CD4-positive, alpha-beta T cell treated with Interleukin-21 for 1 hour (primary cell): ENCODE data around the gene PRKCQ.
A peak's percentile ranks its signal among the peaks of the same experiment; 100 is the strongest.
"Not testable (repeated sequence)": the region's sequence is repeated elsewhere in the genome, so short reads cannot be mapped to it uniquely, and the experiment has no call there.

ENCODE experiments used
- DNase-seq: peaks from one replicate; pipeline ENCODE4 v3.0.0-alpha.2; 2020

The PRKCQ gene

DNA sequence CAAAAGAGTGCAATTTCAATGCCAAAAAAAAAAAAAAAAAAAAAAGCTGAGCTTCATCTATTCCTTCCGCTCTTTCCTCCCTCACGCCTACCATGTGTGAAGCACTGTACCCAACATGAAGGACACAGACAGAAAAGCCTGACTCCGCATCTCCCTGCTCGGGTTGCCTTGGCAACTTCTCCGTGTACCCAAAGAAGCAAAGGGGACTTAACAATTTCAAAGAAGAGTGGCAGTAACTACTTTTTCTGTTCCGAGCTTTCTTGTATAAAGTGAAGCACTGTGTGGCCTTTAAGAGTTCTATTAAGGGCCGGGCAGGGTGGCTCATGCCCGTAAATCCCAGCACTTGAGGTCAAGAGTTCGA, 177.7 kb downstream of the PRKCQ start:
- DNase-seq, result no peak

GRCh38 chr10:6401558-6402348, 178.3 kb downstream of the PRKCQ start:
- peak; percentile 79 for DNase-seq

- no peak for DNase-seq
Observed at GRCh38 chr10:6400821-6401465, 179.1 kb downstream of the PRKCQ start.

- no peak for DNase-seq
Observed at GRCh38 chr10:6400331-6400730, 179.7 kb downstream of the PRKCQ start.

- DNase-seq, result no peak
Observed at GRCh38 chr10:6399879-6400278, 180.2 kb downstream of the PRKCQ start.

DNA sequence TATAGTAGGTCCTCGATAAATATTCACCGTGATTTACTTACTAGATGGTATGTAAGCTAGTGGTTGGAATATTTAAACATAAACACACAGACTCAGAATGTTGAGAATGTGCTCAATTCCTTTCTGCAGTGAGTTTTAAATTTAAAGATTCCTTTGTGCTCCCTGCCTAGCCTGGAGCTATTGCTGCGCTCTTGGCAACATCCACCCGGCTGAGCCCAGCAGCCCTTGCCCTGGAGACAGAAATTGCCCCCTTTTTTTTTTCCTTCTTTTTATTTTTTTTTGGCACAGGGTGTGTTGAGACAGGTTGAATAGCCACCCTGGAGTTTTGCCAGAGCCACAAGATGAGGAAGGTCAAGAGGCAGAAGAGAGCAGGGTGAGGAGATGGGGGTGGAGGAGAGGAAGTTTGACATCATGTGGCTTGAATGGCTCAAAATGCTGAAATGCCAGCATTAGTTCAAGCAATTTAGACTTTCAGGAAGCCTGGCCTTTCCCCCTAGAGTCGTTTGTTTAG, 180.8 kb downstream of the PRKCQ start:
- DNase-seq, result no peak

DNA sequence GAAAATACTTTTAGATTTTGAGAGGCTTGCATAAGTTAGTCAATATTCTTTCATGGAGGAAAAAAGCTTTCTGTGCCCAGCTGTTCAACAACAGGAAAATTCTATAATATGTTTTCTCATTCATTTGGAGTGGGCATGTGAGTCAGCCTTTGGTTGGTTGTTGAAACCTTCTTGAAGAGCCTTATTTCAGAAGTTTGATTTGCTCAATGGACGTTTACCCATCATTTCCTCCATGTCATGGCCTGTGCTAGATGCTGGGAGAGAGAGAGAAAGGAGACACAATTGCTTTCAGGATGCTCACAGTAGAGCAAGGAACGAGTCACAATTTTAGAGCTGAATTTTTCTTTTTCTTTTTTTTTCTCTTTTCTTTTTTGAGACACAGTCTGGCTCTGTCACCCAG, 181.7 kb downstream of the PRKCQ start:
- no peak for DNase-seq

- DNase-seq, result no peak
Observed at GRCh38 chr10:6396652-6397051, 183.4 kb downstream of the PRKCQ start.

- no peak for DNase-seq
Observed at GRCh38 chr10:6396226-6396625, 183.8 kb downstream of the PRKCQ start.

DNA sequence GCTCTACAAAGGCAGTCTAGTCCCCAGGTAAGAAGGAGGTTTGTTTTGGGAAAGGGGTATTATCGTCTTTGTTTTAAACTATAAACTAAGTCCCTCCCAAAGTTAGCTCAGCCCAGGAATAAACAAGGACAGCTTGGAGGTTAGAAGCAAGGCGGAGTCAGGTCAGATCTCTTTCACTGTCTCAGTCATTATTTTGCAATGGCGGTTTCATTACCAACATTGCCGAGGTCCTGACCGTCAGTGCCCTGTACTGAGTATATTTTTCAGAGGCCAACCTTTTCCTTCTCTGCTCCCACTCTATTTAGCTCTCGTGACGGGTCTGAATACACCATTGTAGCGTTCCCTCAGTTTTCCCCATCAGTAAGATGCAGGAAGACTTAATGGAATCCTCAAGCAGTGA, 184.5 kb downstream of the PRKCQ start:
- DNase-seq, result no peak

DNA sequence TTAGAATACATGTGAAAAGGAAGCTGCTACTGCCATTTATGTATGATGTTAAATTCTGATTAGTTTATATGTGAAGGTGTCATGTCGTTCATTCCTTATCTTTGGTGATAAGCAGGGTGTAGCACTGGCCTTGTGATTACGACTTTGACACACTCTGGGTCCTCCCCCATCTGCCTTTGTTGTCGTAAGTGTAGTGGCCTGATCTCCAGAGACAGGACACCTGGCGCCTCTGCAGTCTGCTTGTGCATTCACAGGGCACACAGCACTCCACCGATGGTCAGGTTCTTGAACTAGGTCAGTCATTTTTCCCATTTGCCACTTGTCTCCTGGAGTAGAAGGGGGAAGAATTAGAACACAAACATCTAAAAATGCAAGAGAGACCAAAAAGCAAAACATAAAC, 186.0 kb downstream of the PRKCQ start:
- no peak for DNase-seq

- no peak for DNase-seq
Observed at GRCh38 chr10:6393168-6393567, 186.9 kb downstream of the PRKCQ start.

GRCh38 chr10:6390213-6390845, 189.7 kb downstream of the PRKCQ start:
- DNase-seq, result no peak

DNA sequence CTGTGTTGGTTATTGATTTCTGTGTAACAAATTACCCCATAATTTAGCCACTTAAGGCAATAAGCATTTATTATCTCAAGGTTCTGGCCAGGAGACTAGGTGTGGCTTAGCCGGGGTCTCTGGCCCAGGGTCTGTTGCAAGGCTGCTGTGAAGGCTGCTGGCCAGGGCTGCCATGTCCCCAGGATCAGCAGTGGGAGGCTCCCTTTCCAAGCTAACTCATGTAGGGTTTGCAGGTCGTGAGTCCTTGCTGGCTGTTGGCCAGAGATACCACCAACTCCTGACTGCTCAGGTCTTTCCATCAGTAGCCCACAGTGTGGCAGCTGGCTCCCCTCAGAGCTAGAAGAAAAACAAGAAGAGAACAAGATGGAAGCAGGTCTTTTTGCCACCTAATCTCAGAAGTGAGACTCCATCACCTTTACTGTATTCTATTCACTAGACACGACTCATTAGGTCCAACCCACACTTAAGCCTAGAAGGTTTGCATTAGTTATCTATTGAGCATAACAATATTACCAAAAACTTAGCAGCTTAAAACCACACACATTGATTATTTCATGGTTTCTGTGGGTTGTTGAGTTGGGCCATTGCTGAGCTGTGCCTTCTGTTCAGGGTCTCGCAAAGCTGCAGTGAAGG, 191.7 kb downstream of the PRKCQ start:
- DNase-seq, result no peak

- DNase-seq, result no peak
Observed at GRCh38 chr10:6386960-6387359, 193.1 kb downstream of the PRKCQ start.

- no peak for DNase-seq
Observed at GRCh38 chr10:6386346-6386745, 193.7 kb downstream of the PRKCQ start.

GRCh38 chr10:6385665-6386064, 194.4 kb downstream of the PRKCQ start:
- DNase-seq, result no peak

GRCh38 chr10:6384847-6385246, 195.2 kb downstream of the PRKCQ start:
- DNase-seq, result no peak

DNA sequence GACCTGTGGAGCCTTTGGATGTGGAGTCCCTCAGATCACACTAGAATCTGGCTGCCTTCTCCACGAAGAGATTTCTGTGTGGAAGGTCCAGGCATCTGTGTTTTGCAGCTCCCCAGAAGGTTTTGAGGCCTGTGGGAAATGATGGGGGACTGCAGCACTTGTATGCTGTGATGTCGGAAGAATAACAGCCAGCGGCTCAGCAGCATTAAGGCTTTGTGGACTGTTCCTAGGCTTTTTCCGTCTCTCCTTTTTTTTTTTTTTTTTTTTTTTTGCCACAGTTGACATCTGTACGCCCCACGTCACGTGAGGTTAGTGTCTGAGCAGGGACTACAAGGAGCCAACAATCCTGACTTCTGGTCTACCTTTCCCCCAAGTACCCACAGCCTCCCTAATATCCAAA, 196.0 kb downstream of the PRKCQ start:
- no peak for DNase-seq

DNA sequence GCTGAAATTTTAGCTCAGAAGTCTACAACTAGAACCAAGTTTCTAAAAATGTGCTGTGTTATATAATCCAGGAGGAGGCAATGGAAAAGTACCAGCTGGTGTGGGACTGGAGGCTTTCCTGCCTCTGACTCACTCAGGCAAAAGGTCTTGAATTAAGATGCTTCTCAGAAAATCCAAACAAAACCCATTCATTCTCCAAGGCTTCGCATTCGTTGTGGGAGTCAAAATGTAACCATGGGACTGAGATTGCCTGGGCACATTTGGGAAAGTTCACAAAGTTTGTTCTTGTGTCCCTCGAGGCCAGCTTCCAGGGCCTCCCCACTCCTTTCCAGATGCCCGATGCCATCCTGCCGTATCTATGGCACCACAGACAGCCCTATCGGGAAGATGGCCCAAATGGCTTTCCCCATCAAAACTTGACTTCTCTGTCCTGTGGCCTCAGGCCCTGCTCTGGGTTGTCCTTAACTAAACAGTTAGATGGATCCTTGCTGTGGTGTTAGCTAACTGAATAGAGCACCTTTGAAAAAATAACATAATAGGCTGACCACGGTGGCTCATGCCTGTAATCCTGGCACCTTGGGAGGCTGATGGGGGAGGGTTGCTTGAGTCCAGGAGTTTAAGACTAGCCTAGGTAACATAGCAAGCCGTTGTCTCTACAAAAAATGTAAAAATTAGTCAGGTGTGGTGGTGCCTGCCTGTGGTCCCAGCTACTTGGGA, 196.8 kb downstream of the PRKCQ start:
- DNase-seq, result no peak

DNA sequence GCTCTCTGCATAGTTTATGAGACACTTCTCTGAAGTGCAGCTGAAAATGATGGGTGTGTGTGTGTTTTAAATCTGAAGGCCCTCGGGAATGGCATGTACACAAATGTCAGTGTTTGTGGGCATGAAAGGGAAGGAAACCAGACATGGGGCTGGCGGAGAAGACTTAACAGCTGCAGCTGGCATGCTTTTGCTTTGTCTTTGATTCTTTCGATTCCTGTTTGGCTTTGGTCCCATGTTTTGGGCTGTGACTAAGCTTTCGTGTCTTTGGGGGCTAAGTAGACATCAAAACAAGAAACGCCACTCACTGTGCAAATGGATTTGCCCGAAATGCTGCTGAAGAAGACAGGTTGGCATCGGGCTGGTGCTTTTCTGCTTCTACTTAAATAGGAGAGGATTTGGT, 198.0 kb downstream of the PRKCQ start:
- peak; percentile 13 for DNase-seq

- DNase-seq, result not testable (repeated sequence)
Observed at GRCh38 chr10:6380478-6380877, 199.6 kb downstream of the PRKCQ start.
